ENCODE results near the gene AQP3.
A peak's percentile ranks its signal among the peaks of the same experiment; 100 is the strongest.
"Not testable (repeated sequence)": the region's sequence is repeated elsewhere in the genome, so short reads cannot be mapped to it uniquely, and the experiment has no call there.

AQP3 gene

DNA sequence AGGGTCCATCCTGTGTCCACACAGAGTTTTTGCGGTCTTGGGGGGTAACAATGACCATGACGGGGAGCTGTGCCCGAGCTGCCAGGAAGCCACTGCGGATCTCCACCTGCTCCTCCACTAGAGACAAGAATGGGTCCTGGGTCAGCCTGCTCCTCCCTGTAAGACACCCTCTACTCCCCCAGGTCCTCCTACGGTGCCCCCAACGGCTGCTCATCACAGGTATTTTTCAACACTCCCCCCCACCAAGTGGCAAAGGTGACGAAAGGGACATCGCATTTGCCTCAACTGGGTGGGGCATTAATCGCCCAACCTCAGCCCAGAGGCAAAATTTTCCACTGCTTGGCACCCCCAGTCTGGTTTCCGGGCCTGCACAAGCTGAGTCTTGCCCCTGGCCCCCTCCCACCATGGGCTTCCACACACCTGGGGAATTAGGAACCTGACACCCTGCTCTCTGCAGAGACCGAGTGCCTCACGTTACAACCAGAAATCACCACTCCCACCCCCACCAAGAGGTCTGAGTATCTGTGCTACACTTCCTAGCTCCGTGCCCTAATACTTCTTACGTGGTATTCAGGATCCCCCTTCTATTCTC is 16.7 kb upstream of the AQP3 start:
- no peak for DNase-seq

DNA sequence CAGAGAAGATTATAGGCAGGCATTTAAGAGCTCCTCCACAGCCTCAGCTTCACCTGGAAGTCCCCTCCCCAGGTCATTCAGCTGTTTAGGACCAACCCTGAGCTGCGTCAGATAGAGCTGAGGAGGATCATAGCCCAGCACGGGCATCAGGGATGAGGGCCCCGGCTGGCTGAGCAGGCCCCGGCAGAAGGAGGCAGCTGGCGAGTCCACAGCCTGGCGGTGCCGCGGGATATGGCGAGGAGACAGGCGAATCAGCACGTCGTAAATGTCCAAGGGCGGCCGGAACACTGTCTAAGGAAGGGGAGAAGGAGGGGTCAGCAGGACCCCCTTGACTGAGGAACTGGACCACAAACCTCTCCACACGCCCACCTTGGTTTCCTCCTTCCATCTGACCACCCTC is 15.8 kb upstream of the AQP3 start:
- DNase-seq: no peak

DNA sequence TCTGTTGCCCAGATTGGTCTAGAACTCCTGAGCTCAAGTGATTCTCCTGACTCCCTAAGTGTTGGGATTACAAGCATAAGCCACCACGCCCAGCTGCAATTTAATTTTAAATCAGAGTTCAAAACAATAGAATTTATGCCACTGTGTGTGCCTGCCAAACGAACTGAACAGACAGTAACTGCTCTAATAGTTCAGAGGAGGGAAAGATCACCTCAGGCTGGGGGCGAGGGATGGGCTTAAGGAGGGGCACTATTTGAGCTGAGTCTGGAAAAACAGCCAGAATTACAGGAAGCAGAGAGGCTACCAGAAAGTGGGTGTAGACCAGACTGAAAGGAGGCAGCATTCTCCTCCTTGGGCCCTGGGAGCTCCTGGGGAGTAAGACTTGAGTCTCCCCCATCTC is 14.1 kb upstream of the AQP3 start:
- peak; percentile 54 for DNase-seq

DNA sequence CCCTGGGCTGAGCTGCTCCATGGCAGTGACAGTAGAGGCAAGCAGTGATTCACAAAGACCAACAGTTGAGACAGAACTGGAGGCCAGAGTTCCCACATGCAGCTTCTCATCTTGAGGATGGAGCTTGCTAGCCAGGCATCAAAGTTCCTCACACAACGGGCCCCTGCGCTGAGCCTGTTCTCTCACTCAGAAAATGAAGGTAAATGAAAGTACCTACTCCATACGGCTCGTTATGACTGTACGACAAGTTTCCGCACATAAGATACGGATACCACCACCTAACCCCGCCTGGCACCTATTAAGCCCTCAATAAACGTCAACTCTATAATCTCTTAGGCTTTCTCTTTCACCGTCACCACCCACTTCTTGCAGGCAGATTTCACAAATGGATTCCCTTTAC is 13.5 kb upstream of the AQP3 start:
- DNase-seq: peak; percentile 55

DNA sequence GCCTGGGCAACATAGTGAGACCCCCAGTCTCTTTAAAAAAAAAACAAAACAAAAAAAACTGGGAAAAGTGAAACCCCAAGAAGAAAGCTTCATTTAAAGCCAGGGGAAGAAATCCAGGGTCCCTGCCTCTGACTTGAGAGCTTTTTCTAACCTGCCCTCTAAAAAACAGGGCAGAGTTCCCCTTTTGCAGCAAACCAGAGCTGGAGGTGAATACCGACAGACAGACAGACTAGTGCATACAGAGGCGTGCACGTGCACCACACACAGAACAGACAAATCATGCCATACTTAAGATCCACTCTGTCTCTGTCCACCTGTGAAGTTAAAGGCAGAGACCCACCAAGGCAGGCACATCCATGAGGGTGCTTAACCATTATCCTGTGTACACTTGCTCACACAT is 11.7 kb upstream of the AQP3 start:
- DNase-seq: no peak

DNA sequence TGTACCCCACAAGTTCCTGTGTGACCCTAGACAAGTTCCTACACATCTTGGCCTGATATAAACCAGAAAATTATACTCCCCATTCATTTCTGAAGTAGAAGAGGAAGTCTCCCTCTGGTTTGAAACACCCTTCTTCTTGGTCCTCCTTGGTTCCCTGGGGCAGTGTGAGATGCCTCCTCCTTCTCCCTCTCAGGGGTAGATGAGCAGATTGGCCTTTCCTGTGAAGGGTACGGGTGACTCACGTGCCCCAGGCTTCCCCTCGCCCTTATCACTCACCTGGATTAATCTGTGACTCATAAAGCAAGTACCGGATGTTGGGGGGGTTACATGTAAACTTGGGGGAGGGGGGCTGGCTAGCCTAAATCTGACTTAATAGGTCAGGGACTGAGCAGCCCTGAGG is 11.1 kb upstream of the AQP3 start:
- DNase-seq: peak; percentile 77

DNA sequence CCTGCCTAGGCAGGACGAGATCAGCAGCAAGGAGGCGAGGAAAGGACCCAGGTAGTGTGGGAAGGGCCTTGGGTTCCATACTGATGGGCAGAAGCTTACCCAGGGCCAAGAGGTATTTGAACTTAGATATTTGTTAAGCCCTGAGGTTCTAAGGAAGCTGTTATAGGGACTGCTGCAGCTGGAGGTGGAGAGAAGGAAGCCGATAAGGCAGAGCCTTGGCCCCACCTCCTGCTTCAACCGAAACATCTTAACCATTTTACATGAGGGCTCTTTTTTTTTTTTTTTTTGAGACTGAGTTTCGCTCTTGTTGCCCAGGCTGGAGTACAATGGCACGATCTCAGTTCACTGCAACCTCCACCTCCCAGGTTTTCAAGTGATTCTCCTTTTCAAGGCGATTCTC is 8.6 kb upstream of the AQP3 start:
- DNase-seq: no peak

DNA sequence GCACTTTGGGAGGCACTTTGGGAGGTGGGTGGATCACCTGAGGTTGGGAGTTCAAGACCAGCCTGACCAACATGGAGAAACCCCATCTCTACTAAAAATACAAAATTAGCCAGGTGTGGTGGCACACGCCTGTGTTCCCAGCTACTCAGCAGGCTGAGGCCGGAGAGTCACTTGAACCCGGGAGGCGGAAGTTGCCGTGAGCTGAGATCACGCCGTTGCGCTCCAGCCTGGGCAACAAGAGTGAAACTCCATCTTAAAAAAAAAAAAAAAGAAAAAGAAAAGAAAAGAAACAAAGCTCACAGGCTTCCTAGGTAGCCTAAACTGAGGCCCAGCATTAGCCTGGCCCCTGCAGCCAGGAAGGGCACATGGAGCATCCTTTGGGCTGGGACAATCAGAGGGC is 8.1 kb upstream of the AQP3 start:
- not testable (repeated sequence) for DNase-seq

DNA sequence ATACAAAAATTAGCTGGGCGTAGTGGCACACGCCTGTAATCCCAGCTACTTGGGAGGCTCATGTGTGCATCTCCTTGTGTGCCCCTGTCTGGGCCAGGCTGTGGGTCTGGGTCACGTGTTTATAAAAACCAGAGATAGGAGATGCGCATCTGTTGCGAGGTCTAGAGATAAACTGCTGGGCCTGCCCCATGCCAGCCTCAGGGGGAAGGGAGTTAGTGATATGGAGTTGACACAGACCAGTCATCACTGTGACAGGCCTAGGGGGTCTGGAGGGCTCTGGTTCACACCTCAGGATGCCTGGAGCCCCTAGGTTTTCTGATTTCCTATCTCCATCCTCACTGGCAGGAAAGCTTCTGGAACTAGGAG is 7.3 kb upstream of the AQP3 start:
- DNase-seq: not testable (repeated sequence)

DNA sequence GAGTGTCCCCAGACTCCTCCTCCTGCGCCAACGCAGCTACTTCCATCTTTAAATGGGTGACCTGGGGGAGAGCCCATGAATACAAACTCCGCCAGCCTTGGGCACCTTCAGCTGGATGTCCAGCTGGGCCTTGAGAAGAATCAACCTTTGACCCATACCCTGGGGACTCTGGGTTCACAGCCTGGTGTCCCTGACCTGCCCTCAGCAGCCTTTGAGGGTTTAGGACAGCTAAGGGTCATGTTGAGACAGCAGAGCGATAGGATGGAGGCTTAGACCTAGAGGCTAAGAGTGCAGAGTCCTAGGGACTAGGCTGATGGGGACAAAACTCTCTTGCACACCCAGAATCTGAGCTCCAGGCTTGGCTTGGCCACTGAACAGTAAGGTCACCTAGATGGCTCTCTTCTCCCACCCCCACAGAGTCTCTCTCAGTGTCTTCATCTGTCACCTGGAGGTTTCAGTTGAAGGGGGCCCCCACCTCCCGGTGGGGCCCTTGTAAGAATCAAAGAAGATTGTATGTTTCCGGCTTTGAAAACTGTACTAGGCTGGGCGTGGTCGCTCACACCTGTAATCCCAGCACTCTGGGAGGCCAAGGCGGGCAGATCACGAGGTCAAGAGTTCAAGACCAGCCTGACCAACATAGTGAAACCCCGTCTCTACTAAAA is 6.7 kb upstream of the AQP3 start:
- DNase-seq: no peak

DNA sequence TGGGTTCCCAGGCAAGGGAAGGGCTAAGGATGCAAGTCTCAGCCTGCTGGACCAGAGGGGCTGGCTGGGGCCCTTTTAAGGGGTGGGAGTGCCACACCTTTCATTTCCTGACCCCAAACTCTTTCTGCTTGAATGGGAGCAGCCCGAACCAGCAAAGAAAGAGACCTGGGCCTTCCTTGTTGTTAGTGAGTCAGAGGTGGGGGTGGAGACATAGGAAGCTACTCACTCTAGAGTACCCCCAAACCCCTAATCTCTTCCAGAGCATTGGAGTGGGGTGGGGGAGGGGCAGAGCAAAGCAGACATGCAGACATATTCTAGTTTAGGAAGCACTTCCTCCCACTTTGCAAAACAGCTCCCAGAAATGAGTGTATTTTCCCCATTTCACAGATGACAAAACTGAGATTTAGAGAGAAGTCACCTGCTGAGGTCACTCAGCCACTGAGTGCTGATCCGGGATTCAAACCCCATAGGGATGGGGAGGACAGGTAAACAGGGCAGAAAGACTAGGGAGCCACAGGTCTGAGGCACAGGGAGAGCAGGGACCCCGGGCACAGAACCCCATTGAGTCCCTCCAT is 6.0 kb upstream of the AQP3 start:
- no peak for DNase-seq

DNA sequence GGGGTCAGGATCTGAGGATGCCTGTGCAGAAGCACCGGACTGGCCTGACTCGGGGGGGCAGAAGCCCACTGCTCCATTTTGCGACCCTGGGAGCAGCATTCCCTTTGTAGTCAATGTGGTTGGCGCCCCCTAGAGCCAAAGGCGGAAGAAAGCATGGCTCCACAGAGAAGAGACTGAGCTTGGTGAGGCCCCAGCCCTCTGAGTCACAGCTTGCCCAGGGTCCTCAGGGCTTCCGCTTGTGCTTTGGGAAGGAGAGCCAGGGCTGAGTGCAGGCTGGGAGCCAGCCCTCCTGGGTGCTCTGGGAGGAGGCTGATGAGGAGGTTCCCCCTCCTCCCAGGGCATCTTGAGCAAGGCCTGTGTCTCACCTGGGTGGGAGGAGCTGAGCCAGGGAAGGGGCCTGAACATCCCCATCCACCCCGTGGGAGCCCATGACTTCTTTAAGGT is 5.5 kb upstream of the AQP3 start:
- peak; percentile 80 for DNase-seq

DNA sequence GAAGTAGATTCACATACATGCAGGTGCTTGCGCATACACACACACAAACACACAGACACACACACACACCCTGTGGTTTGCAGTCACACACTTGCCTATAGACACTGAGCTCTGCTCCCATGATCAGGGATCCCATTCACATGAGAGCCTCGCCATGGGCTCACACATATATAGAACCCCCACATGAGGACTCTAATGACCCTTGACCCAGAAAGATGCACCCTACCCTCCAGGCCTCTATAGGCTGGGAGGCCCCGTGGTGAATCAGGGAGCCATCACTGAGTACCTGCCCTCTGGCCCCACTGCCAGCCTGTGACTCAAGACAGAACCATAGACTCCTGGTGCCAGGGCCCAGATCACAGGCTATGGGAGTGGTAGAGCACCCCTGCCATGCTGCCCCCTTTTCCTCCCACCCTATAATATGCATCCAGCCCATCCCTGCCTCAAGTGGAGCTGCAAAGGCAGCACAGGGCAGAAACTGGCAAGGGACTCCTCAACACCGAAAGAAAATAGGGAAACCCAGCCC is 3.3 kb upstream of the AQP3 start:
- no peak for DNase-seq

DNA sequence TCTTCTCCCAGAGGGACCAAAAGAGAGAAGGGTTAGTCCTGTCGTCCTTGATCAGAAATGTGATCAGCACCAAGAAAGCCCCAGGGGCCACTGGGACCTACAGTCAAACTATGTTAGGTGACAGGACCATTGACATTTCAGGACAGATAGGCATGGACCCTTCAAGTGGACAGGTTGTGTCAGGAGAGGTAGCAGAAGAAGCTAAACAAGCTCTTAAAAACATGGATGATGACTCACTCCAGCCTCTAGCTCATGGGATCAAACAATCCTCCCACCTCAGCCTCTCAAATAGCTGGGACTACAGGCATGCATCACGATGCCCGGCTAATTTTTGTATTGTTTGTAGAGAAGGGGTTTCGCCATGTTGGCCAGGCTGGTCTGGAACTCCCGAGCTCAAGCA is 2.3 kb upstream of the AQP3 start:
- DNase-seq: no peak

DNA sequence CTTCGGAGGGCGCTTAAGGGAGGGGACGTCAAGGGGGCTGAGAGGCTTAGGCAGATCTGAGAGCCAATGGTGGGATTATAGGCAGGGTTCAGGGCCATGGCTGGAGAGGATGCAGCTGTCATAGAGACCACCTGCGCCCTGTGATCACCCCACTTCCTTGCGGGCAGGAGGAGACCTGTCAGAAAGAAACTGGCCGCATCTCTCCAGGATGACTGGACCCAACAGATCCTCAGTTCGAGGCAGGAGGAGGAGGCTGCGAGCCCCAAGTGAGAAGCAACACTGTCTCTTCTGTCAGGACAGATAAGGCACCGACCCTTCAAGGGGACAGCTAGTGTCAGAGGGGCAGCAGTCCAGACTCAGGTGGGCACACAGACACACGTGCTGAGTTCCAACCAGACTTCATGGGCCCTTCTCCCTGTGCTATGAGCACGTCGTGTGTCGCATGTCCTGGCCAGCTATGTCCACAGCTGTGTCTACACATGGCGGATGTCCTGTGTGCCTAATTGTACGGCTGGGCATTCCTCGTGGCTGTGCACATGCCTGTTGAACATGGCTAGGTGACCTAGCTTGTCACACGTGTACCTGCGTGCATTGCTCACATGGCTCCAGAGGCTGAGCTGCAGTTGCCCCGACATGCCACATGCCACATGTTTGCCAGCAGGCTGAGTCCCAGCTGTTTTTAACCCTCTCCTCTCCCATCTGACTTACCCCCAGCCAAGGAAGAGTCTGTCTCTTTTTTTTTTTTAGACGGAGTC is 583 bp upstream of the AQP3 start:
- DNase-seq: no peak

DNA sequence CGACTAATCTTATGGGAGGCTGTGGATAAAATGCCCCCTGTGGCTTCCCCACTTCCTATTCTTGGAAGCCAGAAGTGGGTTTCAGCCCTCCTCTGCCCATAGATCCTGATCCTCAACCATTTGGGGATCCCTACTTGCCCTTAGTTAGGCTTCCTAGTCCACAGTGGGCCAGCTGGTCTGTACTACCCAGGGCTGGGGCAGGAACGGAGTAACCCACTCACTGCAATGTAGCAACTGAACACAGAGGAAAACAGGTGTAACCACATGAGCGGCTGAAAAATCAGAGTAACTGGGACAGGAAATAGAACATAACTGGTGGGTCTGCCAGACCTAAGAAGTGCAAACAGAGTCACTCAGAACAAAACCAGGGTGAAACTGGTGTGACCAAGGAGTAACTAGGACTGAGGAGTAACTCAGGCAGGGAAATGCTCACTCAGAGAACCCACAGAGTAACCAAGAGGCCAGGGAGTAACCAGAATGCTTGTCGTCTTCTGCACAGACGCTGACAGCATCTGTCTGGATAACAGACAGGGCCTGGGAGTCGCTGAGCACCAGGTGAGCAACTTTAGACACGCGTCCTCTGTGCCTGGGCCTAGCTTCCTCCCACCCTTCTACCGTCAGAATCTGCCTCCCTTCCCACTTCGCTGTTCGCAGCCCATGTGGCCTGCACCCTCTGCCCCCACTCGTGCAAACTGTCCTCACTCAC is 1.0 kb downstream of the AQP3 start:
- peak; percentile 77 for DNase-seq

DNA sequence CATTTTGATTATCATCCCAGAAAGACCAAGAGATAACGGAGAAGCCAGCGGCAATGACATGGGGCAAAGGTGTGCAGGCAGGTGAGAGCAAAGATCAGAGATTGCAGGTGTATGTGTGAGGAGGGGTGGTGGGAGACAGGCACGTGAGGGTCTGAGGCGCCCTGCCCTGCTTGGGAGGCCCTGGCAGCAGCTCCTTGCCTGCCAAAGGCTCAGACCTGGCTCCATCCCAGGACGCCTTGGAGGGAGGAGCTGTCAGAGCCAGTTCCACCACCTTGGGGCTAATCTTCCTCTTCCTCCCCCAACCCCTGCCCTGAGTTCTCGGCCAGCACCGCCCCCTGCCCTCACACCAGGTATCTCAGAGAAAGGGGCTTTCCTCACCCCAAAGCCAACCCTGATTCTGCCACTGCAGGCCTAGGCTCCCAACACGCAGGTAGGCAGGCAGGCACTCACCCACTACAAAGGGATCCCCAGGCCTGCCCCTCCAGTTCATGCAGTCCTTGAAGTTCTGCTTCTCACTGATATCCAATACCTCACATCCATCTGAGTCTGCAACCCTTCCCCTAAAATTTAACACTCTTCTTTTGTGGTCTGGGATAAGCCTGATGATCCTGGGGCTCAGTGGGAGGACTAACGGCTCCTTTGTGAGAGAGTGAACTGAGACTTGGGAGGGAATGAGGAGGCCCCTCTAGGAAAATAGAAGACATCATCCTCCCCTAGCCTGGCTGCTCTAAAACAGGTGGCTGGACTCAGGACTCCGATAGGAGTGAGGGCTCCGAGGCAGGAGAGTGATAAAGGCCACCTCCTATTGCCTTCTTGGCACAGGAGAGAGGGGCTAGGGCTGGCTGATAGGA is 1.8 kb downstream of the AQP3 start:
- no peak for DNase-seq

DNA sequence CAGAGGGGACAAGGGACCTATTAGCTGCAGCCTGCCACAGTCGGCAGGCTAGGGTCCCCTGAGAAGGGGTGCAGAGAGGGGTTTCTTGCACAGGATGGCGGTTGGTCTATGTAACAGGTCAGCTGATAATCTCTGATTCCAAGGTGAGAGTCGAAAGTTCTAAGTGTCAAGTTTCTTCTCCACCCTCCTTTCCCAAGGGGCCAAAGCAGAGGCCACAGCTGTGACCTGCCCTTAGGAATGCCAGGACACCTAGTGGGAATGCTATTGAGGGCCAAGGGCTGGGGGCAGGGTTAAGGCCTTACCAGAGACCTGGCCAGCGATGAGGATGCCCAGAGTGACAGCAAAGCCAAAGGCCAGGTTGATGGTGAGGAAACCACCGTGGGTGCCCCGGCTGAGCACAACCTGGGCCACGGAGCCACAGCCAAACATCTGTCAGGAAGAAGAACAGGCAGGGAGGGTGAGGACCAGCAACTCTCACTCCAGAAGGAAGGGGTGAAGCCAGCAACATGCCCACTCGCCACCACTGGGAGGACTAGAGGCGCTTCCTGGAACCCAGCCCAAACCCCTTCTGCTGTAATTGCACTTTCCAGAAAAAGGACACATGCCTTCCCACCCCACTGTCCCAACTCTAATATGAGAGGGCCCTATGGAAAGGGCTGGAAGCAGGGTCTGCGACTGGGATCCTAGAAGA is 3.8 kb downstream of the AQP3 start:
- no peak for DNase-seq

DNA sequence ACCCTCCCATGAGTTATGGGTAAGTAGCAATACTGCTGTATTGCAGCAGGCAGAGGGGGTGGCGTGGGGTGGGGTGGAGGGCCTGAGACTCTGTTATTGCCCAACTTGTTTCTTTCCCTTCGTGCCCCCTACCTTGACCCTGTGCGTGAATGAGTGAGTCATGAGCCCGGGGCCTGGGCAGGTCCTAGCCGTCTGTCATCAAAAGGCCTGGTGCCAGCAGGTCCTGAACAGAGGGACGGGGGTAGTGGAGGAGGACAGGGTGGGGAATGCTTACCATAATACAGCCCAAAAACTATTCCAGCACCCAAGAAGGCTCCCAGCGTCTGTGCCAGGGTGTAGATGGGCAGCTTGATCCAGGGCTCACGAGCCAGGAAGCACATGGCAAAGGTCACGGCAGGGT is 4.3 kb downstream of the AQP3 start:
- DNase-seq: no peak

DNA sequence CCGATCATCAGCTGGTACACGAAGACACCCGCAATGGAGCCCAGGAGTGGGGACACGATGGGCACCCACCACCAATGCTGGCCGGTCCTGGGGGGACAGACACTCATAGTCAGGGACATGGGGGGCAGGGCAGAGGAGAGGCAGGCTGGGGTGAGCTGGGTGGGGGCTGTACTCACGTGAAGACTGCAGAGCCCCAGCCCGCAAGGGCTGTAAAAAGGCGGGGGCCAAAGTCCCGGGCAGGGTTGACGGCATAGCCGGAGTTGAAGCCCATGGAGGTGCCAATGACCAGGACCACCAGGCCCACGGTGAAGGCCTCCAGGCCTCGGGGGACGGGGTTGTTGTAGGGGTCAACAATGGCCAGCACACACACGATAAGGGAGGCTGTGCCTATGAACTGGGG is 5.3 kb downstream of the AQP3 start:
- no peak for DNase-seq

DNA sequence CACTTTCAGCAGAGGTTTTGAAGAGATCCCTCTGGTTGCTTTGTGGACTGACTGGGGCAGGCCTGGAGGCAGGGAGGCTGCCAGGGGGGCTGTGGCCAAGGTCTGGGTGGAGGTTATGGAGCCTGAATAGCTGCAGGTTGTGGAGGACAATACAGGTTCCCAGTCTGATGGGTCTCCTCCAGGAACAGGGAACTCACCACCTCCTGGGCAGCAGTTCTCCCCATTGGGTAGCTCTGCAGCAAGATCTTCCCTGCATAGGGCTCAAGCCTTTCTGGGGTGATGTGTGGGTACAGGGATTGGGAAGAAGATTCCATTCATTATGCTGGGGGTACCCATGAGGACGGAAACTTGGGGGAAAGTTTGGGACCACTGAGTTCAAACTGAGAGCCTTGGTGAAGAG is 6.8 kb downstream of the AQP3 start:
- DNase-seq: no peak

DNA sequence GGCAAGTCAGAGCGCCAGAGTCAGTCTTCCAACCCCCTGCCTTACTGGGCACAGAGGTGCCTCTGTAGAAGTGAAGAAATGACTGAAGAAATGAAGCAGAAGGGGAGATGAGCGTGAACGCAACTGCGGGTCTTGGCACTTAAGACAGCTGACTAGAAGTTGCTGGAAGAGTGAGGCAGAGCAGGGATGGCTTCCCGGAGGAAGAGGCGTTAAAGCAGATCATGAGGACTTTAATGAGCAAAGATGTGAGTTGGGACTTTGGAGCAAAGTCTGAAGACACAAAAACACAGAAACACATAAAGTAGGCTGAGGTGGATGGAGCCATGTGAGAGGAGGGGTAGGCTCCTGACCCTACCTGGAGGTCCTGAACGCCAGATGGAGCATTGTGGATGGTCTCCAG is 7.2 kb downstream of the AQP3 start:
- no peak for DNase-seq
